ENCODE data around the gene ADCY10. TPM values are rescaled to one million over a fixed set of nuclear protein-coding genes. Genes with fewer than 3 reads are reported as not detected.
"Not testable (repeated sequence)": the region's sequence is repeated elsewhere in the genome, so short reads cannot be mapped to it uniquely, and the experiment has no call there.

ADCY10 gene
- total and polyA plus RNA-seq, 3 experiments from 2014 or later = 0.09 TPM; not detected in 2

DNA sequence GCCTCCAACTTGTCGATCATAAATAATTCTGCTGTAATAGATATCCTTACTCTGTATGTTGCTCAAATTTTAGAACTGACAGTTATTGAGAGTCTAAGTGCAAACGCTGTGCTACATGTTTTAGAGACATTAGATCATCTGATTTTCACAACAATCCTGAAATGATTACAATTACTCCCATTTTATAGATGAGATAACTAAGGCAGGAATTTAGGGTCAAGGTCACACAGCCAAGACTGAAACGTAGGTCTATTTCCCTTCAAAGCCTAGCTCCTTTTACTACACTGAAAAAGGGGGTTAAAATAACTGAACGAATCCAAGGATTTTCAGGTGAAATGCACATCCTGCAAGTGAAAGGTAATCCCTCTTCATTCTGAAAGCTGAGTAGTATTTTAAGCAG, 19.9 kb upstream of the ADCY10 start:
- ChIA-PET CTCF (no interaction called here), POLR2A (no interaction called here)
- H3K4me3 Mint-ChIP-seq = peak overlapping the region in 5 of 7 donors; percentile 8 to 48 (median 39)
- peak overlapping the region in 2 of 8 donors; percentile 45 to 97 for H3K27ac Mint-ChIP-seq
- peaks cover 29 to 55% (median 45%) of the 10 kb centered on the region in 3 donors for H3K4me1 Mint-ChIP-seq
- no peak for DNase-seq
- H3K9me3 Mint-ChIP-seq = no peaks in the 10 kb centered on the region
- H3K4me3 ChIP-seq (ENCODE audit: low read length) = peak overlapping the region; percentile 100
- H3K27me3 ChIP-seq (ENCODE audit: insufficient read depth, low read length, poor library complexity, severe bottlenecking) = no peaks in the 10 kb centered on the region
- H3K9me3 ChIP-seq (ENCODE audit: low read length) = no peaks in the 10 kb centered on the region
- H3K27me3 Mint-ChIP-seq = no peaks in the 10 kb centered on the region
- peaks cover 33% of the 10 kb centered on the region for H3K4me1 ChIP-seq (ENCODE audit: insufficient read depth, low read length)
- H3K27ac ChIP-seq (ENCODE audit: low read depth, low read length) = no peak overlapping the region
- H3K36me3 Mint-ChIP-seq = peaks cover 0 to 17% (median 4%) of the 10 kb centered on the region in 3 donors
- no peaks in the 10 kb centered on the region for H3K36me3 ChIP-seq (ENCODE audit: insufficient read depth, low read length)

DNA sequence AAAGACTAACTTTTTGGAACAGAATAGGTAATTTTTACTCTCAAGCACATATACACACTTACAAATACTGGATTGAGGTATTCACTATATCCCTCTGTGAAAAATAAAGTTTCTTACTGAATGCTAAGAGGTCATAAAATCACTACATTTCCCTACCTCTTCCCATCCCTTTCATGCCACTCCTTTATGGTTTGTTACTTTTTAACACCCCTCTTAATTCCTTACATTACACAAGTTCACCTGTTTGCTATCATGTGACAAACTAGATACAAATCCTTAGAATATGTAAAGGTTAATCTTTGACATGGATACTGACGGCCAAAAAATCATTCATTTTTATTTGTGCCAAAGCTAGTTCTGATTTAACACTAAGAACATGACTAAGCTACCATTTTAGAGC, 15.8 kb upstream of the ADCY10 start:
- Histone ChIP-seq H3K36me3 (ENCODE audit: insufficient read depth, low read length) (no peaks in the 10 kb centered on the region), H3K9me3 (ENCODE audit: low read length) (no peaks in the 10 kb centered on the region), H3K27me3 (ENCODE audit: insufficient read depth, low read length, poor library complexity, severe bottlenecking) (no peaks in the 10 kb centered on the region), H3K27ac (ENCODE audit: low read depth, low read length) (no peak overlapping the region), H3K4me3 (ENCODE audit: low read length) (no peak overlapping the region), H3K4me1 (ENCODE audit: insufficient read depth, low read length) (peaks cover 13% of the 10 kb centered on the region)
- ChIA-PET POLR2A (no interaction called here), CTCF (no interaction called here)
- Mint-ChIP-seq H3K4me3 (no peak overlapping the region), H3K4me1 (peaks cover 17 to 48% (median 38%) of the 10 kb centered on the region in 3 donors), H3K27ac (no peak overlapping the region), H3K36me3 (peaks cover 0 to 6% (median 2%) of the 10 kb centered on the region in 3 donors), H3K27me3 (no peaks in the 10 kb centered on the region), H3K9me3 (no peaks in the 10 kb centered on the region)
- no peak for DNase-seq

DNA sequence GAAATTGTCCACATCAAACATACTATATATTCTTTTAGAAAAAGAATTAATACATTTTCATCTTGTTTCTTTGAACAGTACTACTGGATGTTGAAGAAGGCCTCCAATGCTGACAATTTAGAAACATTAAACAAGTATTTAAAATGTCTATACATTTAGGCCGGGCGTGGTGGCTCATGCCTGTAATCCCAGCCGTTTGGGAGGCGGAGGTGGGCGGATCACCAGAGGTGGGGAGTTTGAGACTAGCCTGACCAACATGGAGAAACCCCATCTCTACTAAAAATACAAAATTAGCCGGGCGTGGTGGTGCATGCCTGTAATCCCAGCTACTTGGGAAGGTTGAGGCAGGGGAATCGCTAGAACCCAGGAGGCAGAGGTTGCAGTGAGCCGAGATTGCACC, 15.0 kb upstream of the ADCY10 start:
- POLR2A ChIA-PET = interaction anchor here (0.7 kb wide), 1 partner anchor 1693 kb away, joined by 4 read pairs; no protein-coding TSS in a partner anchor
- H3K27ac Mint-ChIP-seq; CTCF ChIA-PET; H3K4me3 ChIP-seq (ENCODE audit: low read length); H3K36me3 ChIP-seq (ENCODE audit: insufficient read depth, low read length); DNase-seq; H3K9me3 Mint-ChIP-seq; H3K27me3 Mint-ChIP-seq; H3K36me3 Mint-ChIP-seq; H3K9me3 ChIP-seq (ENCODE audit: low read length); H3K4me3 Mint-ChIP-seq; H3K4me1 ChIP-seq (ENCODE audit: insufficient read depth, low read length); H3K27me3 ChIP-seq (ENCODE audit: insufficient read depth, low read length, poor library complexity, severe bottlenecking): not testable (repeated sequence)
- H3K27ac ChIP-seq (ENCODE audit: low read depth, low read length) = peak overlapping the region; percentile 51
- H3K4me1 Mint-ChIP-seq = peaks cover 10 to 40% (median 30%) of the 10 kb centered on the region in 3 donors

DNA sequence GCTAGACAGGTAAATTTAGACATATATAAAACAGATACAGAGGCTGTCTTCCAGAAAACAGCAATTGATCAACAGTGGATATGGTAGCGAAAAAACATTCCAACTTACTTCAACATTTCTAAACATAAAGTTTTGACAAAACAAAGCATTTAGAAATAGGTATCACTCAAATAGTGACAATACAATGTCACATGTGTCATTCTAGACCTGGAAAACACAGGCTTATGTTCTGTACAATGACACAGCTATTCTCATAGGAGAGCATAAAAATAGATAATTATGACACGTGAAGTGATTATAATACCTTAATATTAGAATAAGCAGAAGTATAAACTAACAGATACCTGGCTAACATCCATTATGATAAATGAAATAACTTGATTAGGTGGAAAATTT, 14.5 kb upstream of the ADCY10 start:
- POLR2A ChIA-PET = interaction anchor here (0.7 kb wide), 1 partner anchor 1694 kb away, joined by 4 read pairs; no protein-coding TSS in a partner anchor
- no peaks in the 10 kb centered on the region for H3K9me3 ChIP-seq (ENCODE audit: low read length)
- Mint-ChIP-seq H3K4me3 (no peak overlapping the region), H3K36me3 (peaks cover 0 to 7% (median 4%) of the 10 kb centered on the region in 3 donors), H3K9me3 (no peaks in the 10 kb centered on the region), H3K4me1 (peaks cover 7 to 35% (median 25%) of the 10 kb centered on the region in 3 donors), H3K27ac (no peak overlapping the region), H3K27me3 (no peaks in the 10 kb centered on the region)
- H3K36me3 ChIP-seq (ENCODE audit: insufficient read depth, low read length) = no peaks in the 10 kb centered on the region
- DNase-seq = no peak
- CTCF ChIA-PET = no interaction called here
- H3K27me3 ChIP-seq (ENCODE audit: insufficient read depth, low read length, poor library complexity, severe bottlenecking) = no peaks in the 10 kb centered on the region
- H3K27ac ChIP-seq (ENCODE audit: low read depth, low read length) = peak overlapping the region; percentile 51
- H3K4me1 ChIP-seq (ENCODE audit: insufficient read depth, low read length) = peaks cover under 1% of the 10 kb centered on the region
- no peak overlapping the region for H3K4me3 ChIP-seq (ENCODE audit: low read length)

DNA sequence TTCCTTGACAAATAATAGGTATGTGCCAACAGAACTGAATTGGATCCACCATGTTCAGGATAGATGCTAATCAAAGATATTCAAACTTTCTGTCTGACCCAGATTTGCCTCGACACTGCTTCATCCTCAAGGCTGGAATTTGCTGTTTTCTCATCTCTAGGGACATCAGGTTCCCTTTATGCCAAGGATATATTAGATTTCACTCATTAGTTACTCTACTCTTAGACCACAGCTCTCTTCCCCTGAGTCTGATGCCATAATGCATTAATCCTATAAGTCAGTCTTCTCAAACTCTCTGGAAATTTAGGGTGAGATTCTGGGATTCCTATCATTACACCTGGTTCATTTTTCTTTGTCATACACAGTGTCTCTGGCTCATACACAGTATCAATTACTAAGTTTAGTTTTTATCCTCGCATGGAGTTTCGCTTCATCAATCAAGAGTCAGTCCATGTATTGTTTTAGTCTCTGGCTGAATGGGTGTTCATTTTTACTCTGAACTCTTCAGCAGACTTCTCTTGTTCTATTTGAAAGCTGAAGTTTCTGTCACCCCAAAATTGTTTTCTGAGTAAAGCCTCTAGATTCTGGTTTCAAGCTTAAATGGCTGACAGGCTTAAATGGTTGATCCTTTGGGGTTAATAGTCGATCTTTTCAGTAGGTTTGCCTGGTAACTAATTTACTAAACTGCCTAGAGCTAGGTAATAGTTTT, 13.3 kb upstream of the ADCY10 start:
- H3K9me3 ChIP-seq (ENCODE audit: low read length) = no peaks in the 10 kb centered on the region

DNA sequence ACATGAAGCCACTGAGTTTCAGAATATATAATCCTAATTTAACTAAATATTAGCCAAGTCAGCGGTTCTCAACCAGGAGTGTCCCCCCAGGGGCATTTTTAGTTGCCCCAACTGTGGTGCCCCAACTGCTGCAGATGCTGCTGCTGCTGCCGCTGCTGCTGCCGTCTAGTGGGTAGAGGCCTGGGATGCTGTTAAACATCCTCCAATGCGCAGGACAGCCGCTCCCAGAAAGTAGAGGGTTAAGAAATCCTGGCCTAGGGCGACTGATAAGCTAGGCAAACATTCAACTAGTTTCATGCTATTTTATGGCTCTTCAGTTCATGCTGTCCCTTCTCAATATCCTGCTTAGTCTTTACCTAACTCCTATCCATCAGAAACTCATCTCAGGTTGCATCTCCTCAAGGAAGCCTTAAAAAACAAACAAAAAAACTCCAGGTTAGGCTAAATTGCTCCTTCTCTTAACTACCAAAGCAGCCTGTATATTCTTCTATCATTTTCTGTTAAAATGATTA, 12.6 kb upstream of the ADCY10 start:
- no peak overlapping the region for H3K27ac ChIP-seq (ENCODE audit: low read depth, low read length)
- H3K4me1 Mint-ChIP-seq = peaks cover 11 to 29% (median 27%) of the 10 kb centered on the region in 3 donors
- no peak overlapping the region for H3K4me3 ChIP-seq (ENCODE audit: low read length)
- H3K27me3 ChIP-seq (ENCODE audit: insufficient read depth, low read length, poor library complexity, severe bottlenecking) = no peaks in the 10 kb centered on the region
- ChIA-PET POLR2A (no interaction called here), CTCF (no interaction called here)
- H3K27me3 Mint-ChIP-seq = no peaks in the 10 kb centered on the region
- no peaks in the 10 kb centered on the region for H3K4me1 ChIP-seq (ENCODE audit: insufficient read depth, low read length)
- H3K27ac Mint-ChIP-seq = no peak overlapping the region
- peaks cover 0 to 17% (median 8%) of the 10 kb centered on the region in 3 donors for H3K36me3 Mint-ChIP-seq
- no peaks in the 10 kb centered on the region for H3K9me3 ChIP-seq (ENCODE audit: low read length)
- DNase-seq = no peak
- H3K9me3 Mint-ChIP-seq = no peaks in the 10 kb centered on the region
- H3K36me3 ChIP-seq (ENCODE audit: insufficient read depth, low read length) = no peaks in the 10 kb centered on the region
- H3K4me3 Mint-ChIP-seq = no peak overlapping the region

More for the DNA sequence above, 13.3 kb upstream of the ADCY10 start:
- Histone ChIP-seq H3K27ac (ENCODE audit: low read depth, low read length) (peak overlapping the region; percentile 51), H3K27me3 (ENCODE audit: insufficient read depth, low read length, poor library complexity, severe bottlenecking) (no peaks in the 10 kb centered on the region), H3K4me1 (ENCODE audit: insufficient read depth, low read length) (no peaks in the 10 kb centered on the region), H3K4me3 (ENCODE audit: low read length) (no peak overlapping the region), H3K36me3 (ENCODE audit: insufficient read depth, low read length) (no peaks in the 10 kb centered on the region)
- Mint-ChIP-seq H3K4me3 (no peak overlapping the region), H3K9me3 (no peaks in the 10 kb centered on the region), H3K27ac (peak overlapping the region in 1 of 8 donors; percentile 75), H3K36me3 (peaks cover 0 to 15% (median 8%) of the 10 kb centered on the region in 3 donors), H3K27me3 (no peaks in the 10 kb centered on the region), H3K4me1 (peaks cover 12 to 30% (median 26%) of the 10 kb centered on the region in 3 donors)
- CTCF ChIA-PET = no interaction called here
- POLR2A ChIA-PET = no interaction called here
- DNase-seq = no peak

DNA sequence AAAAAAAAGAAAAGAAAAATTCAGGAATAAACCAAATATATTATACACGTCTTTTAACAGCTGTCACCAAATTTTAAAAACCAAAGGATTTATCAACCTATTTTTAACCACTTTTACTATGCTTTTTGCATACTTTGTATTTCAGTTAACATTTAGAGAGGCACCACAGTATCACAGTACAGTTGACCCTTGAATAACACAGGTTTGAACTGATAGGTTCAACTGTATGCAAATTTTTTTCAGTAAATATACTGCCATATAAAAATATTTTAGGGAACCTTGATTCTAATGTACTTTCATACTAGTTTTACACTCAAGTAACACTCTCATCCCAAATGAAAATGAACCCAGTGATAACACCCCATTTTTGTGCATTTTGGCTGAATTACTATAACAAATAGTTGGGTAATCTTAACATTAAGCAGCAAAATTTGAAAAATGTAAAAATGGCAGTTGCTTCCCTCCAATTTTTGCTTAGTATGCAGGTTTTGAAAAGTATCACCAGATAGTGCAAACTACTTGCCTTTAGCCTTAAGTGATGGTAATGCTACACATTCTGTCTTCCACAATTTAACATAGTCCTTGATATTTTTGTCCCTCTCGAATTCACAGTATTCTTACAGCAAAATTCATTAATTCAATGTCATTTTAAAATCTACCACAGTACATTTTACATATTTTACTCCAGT, 10.8 kb upstream of the ADCY10 start:
- H3K27ac ChIP-seq (ENCODE audit: low read depth, low read length) = peak overlapping the region; percentile 17
- H3K27me3 ChIP-seq (ENCODE audit: insufficient read depth, low read length, poor library complexity, severe bottlenecking) = no peaks in the 10 kb centered on the region
- no peaks in the 10 kb centered on the region for H3K9me3 ChIP-seq (ENCODE audit: low read length)
- no peaks in the 10 kb centered on the region for H3K9me3 Mint-ChIP-seq
- H3K4me1 ChIP-seq (ENCODE audit: insufficient read depth, low read length) = no peaks in the 10 kb centered on the region
- no peak overlapping the region for H3K27ac Mint-ChIP-seq
- no peak for DNase-seq
- no peak overlapping the region for H3K4me3 Mint-ChIP-seq
- ChIA-PET POLR2A (no interaction called here), CTCF (no interaction called here)
- H3K4me3 ChIP-seq (ENCODE audit: low read length) = no peak overlapping the region
- no peaks in the 10 kb centered on the region for H3K27me3 Mint-ChIP-seq
- H3K4me1 Mint-ChIP-seq = peaks cover 11 to 29% (median 24%) of the 10 kb centered on the region in 3 donors
- no peaks in the 10 kb centered on the region for H3K36me3 ChIP-seq (ENCODE audit: insufficient read depth, low read length)
- peaks cover 0 to 23% (median 12%) of the 10 kb centered on the region in 3 donors for H3K36me3 Mint-ChIP-seq

DNA sequence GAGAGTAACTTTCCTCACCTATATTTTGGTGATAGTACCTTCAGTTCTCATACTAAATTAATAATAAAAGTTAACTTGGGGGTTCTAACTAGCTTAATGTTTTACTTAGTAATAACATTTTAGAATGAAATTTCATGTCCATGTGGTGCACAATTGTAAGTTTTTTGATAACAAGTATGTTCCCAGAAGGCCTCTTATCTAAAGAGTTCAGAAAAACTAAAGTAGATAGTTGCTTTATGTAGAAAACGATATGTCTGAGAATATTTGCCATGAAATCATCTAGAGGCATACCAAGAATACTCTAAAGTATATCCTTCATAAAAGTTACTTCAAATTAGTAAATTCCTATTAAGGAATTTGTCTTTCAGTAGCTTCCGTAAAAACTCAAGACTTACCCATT, 10.2 kb upstream of the ADCY10 start:
- DNase-seq = no peak
- no peaks in the 10 kb centered on the region for H3K27me3 Mint-ChIP-seq
- H3K9me3 Mint-ChIP-seq = no peaks in the 10 kb centered on the region
- H3K4me3 Mint-ChIP-seq = no peak overlapping the region
- H3K9me3 ChIP-seq (ENCODE audit: low read length) = no peaks in the 10 kb centered on the region
- H3K27ac Mint-ChIP-seq = no peak overlapping the region
- no peaks in the 10 kb centered on the region for H3K4me1 ChIP-seq (ENCODE audit: insufficient read depth, low read length)
- peak overlapping the region; percentile 17 for H3K27ac ChIP-seq (ENCODE audit: low read depth, low read length)
- peaks cover 0 to 26% (median 12%) of the 10 kb centered on the region in 3 donors for H3K36me3 Mint-ChIP-seq
- peaks cover 11 to 29% (median 24%) of the 10 kb centered on the region in 3 donors for H3K4me1 Mint-ChIP-seq
- ChIA-PET POLR2A (interaction anchor here (0.6 kb wide), 1 partner anchor 59 kb away, joined by 11 read pairs; no protein-coding TSS in a partner anchor), CTCF (no interaction called here)
- no peaks in the 10 kb centered on the region for H3K27me3 ChIP-seq (ENCODE audit: insufficient read depth, low read length, poor library complexity, severe bottlenecking)
- no peak overlapping the region for H3K4me3 ChIP-seq (ENCODE audit: low read length)
- H3K36me3 ChIP-seq (ENCODE audit: insufficient read depth, low read length) = no peaks in the 10 kb centered on the region
